GM12801 (cell line): Measurements from ENCODE around the gene TMX1.

Experiments used
- CTCF ChIP-seq: IDR thresholded peaks from one replicate; pipeline ENCODE4 v1.5.1; 2011; ENCODE audit warnings: control low read depth; ENCODE audit not compliant: insufficient read length; ENCODE audit errors: extremely low read depth

The TMX1 gene

GRCh38 chr14:51305751-51306150 is 65.7 kb downstream of the TMX1 start:
- TF ChIP-seq CTCF, result no peak
